ENCODE measurements around the gene COL15A1.

Gene COL15A1

DNA sequence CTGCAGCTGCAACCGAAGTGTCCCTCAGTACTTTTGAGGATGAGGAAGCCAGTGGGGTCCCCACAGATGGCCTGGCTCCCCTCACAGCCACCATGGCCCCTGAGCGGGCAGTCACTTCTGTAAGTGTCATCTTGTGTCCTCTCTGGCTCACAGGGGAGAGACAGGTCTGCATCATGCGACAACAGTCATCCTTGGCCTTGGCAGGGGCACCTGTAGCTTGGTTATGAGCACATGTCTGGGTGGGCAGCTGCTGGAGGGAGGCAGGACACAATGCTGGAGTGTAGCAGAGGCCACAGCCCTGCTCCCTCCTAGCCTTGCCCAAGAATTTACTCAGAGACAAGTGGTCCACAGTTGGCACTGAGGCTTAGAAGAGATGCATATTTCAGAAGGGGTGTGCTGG is 71.7 kb downstream of the COL15A1 start:
- DNase-seq (ENCODE audit: low spot score) = no peak

- DNase-seq (ENCODE audit: low spot score) = no peak
These were observed 72.2 kb downstream of the COL15A1 start for GRCh38 chr9:99015890-99016289.

DNA sequence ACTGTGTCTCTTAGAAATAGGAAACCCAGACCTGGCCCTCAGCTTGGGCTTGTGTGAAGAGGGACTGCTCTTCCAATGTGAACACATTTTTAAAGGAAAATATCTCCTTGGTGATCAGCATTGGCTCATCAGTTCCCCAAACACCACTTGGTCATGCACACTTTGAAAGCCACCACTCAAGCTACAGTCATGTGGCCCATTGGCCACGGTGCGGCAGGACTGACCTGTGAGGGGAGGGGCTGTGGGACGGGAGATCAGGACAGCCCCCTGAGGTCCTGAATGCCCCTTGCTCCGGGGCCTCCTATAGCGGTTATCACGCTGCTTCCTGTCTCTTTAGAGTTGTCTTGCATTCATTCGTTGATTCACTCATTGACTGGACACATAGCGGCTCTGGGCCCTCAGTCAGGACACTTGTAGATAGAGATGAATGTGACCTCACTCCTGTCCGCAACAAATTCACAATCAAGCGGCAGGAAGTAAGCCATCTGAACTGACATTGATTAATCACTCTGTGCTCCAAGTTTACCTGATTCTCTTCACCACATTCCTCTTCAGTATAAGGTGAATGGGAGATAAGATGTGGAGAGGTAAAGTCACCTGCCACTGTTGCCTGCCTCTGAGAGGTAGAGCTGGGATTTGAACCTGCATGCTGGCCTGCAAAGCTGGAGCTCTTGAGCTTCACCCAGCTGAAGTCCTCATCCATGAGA is 73.1 kb downstream of the COL15A1 start:
- DNase-seq (ENCODE audit: low spot score) = no peak

- no peak for DNase-seq (ENCODE audit: low spot score)
These were observed 74.9 kb downstream of the COL15A1 start for GRCh38 chr9:99018653-99019052.

GRCh38 chr9:99019510-99020331 is 76.0 kb downstream of the COL15A1 start:
- no peak for DNase-seq (ENCODE audit: low spot score)

- no peak for DNase-seq (ENCODE audit: low spot score)
These were observed 77.2 kb downstream of the COL15A1 start for GRCh38 chr9:99020786-99021436.

- DNase-seq (ENCODE audit: low spot score) = no peak
These were observed 77.8 kb downstream of the COL15A1 start for GRCh38 chr9:99021512-99021911.

DNA sequence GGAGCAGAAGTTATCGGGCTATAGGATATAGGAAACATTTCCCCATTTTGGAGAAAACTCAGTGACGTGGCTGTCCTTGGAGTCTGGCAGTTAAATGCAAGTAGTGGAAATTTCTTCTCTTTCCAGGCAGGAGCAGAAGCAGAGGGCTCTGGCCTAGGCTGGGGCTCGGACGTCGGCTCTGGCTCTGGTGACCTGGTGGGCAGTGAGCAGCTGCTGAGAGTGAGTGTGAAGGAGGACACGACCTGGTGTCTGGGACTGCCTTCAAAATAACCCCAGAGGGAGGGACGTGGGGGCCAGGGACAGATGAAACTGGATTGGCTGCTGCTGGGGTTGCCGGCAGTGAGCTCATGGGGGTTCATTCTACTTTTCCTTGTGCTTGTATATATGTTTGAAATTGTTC is 79.5 kb downstream of the COL15A1 start:
- DNase-seq (ENCODE audit: low spot score) = no peak

DNA sequence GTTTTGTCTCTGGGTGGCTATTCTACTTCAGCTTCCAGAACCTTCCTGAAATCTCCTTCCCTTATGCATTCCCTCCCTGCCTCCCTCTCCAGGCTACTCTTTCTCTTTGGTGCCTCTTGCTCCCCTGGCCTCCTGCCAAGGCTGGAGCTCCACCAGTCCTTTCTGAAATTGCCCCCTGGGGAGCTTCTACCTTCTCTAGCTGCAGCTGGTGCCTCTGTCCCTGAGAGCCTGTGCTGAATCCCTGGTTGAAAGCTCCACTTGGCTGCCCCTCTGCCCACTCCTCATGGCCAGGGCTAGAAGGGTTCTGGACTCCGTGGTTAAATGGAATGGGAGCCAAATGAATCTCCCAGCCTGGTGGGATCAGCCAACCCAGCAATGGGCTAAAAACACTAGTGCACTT is 80.1 kb downstream of the COL15A1 start:
- DNase-seq (ENCODE audit: low spot score) = no peak

DNA sequence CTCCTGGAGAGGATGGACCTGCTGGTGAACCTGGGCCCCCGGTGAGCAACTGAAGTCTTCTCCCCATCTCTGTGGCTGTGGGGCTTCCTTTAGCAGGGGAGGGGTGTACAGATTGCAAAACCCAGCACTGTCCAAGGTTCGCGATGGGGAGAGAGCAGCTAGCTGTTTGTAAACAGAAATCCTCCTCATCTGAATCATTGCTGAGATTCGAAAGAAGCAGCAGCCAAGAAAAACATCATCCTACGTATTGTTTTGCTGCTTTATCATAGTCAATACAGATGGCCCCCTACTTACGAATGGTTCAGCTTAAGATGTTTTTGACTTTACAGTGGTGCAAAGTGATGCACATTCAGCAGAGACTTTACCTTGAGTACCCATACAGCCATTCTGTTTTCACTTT is 81.3 kb downstream of the COL15A1 start:
- no peak for DNase-seq (ENCODE audit: low spot score)

DNA sequence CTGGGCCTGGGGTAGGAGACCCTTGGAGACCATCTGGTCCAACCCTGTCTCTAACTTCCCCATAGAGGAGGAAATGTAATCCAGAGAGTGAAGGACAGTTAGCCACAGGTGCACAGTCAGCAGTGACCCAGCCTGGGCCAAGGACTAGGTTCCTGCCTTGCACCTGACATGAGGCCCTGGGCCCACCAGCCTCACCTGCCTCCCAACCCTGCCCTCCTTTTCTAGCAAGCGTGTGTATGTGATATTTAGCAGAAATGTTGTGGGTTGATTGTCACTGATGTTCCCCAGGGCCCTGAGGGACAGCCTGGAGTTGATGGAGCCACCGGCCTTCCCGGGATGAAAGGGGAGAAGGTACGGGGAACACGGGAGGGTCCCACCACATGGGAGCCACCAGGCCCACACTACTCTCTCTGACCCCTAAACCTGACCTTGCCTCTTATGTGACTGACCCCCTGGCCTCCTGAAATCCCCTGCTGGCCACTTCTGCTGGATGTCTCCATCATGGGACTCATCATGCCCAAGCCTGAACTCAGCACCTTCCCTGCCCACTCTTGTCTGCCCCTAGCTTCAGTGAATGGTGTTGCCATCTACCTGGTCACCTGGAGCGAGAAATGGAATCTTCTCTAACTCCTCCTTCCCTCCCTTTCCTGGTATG is 82.0 kb downstream of the COL15A1 start:
- DNase-seq (ENCODE audit: low spot score) = no peak

DNA sequence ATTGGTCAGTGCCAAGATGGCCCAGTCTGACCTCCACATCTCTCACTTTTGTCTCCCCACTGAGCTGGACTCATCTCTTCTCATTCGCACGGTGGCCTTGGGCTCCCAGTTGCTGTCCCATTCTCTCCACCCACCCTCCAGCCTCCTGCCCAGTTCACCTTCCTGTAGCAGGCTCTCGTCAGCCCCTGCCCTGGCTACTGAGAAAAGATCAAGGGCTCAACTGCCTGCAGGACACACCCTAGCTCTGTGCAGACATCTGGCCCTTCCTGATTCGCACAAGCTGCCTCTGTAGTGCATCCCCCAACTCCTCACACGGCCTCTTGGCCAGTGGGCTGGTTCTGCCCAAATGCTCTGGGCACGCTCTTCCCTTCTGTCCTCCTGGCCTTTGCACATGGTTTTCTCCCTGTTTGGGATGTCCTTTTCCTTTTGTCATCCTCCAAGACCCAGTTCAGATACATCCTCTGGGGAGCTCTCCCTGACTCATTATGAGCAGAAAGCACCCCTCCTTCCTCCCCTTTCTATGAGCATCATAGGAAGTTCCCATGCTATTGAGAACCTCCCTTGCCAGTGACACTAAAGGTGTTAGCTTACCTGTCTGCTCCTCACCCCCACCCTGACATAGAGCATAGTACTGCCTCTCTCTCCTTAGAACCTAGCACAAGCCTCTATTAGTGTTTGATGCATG is 82.7 kb downstream of the COL15A1 start:
- no peak for DNase-seq (ENCODE audit: low spot score)

GRCh38 chr9:99026956-99027298 is 83.2 kb downstream of the COL15A1 start:
- DNase-seq (ENCODE audit: low spot score) = no peak

DNA sequence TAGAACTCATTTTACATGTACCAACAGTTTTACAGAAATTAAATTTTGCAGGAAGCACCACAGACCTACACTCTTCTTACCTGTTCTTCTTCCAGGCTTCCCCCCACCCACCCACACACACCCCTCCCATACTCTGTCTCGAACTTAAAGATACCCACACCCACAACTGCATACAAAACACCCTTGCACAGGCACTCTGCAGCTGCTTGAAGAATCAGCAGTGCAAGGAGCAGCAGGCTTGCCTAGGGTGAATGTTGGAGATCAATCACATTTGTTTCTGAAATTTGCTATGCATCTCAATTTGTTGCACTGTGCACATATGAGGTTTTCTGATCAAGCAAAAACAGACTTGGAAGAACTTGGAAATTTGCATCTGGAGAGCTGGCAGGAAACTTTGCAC is 83.7 kb downstream of the COL15A1 start:
- DNase-seq (ENCODE audit: low spot score) = no peak

DNA sequence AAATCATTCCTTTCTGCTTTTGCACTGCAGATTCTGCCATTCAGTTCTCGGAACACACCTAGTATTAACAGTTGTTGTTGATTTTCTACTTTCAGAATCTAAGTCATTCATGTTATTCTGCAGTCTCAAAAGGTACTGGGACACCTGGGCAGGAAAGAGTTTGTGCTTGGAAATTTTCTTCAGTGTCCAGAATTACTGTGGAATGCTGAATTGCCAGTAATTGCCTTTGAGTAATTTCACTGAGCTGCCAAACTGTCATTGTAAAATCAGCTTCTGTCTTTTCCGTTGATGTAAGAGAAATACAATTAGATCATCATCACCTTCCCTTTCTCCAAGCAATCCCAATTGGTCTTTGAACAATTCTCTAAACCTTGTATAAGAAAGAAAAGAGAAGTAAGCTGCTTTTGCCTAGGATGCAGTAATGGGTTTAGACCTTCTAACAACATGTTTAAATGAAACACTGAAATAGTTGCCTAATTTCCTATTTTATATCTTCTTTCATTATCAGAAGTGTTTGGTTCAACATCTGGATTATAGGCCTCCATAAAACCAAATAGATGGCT is 85.5 kb downstream of the COL15A1 start:
- DNase-seq (ENCODE audit: low spot score) = no peak

- DNase-seq (ENCODE audit: low spot score) = no peak
These were observed 86.4 kb downstream of the COL15A1 start for GRCh38 chr9:99030092-99030511.

- no peak for DNase-seq (ENCODE audit: low spot score)
These were observed 87.0 kb downstream of the COL15A1 start for GRCh38 chr9:99030610-99031109.

GRCh38 chr9:99031319-99031718 is 87.6 kb downstream of the COL15A1 start:
- DNase-seq (ENCODE audit: low spot score) = no peak

DNA sequence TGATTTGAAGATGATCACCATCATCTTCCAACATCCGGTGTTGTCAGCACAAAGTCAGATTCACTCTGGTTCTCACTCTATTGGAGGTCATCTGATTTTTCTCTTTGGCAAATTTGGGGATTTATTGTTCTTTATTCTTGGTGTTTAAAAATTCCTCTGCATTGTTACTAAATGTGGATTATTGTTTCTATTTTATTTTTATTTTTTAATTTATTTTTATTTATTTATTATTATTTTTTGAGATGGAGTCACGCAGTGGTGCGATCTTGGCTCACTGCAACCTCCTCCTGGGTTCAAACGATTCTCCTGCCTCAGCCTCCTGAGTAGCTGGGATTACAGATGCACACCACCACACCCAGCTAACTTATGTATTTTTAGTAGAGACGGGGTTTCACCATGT is 88.3 kb downstream of the COL15A1 start:
- DNase-seq (ENCODE audit: low spot score) = no peak

DNA sequence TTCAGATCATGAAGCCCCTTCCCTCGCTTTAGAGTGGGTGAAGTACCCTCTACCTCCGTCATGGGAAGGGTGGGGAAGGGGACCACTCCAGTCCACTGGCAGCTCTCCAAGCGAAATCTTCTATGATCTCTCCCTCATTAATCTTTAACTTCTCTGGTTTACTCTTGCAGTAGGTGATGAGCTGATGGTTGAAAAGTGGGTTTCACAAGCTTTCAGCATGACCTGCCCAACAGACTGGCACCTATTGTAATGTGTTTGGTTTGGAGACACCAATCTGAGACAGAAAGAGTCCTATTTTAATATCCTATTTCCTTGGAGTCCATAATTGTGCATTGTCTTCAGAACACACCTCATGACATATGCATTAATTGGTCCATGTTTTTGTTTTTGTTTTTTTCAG is 90.4 kb downstream of the COL15A1 start:
- DNase-seq (ENCODE audit: low spot score) = no peak

- no peak for DNase-seq (ENCODE audit: low spot score)
These were observed 91.6 kb downstream of the COL15A1 start for GRCh38 chr9:99035313-99035712.
